ENCODE measurements around the gene DIAPH1.

GRCh38 chr5:141511771-141512325, 107.0 kb downstream of the DIAPH1 start:
- TF ChIP-seq REST (IDR thresholded peaks at IDR 0.05), result no peak
- TF ChIP-seq RAD21 (IDR thresholded peaks at IDR 0.05), result no peak
- TF ChIP-seq CTCF (IDR thresholded peaks at IDR 0.05; ENCODE audit: low read depth, low read length, missing input control), result no peak
- TF ChIP-seq TAF1 (conservative IDR thresholded peaks at IDR 0.05), result no peak
- no peak for TF ChIP-seq MAX (IDR thresholded peaks at IDR 0.05)
- TF ChIP-seq ATF3 (IDR thresholded peaks at IDR 0.05), result no peak
- no peak for TF ChIP-seq YY1 (IDR thresholded peaks at IDR 0.05)
- TF ChIP-seq JUND (IDR thresholded peaks at IDR 0.05), result no peak
- TF ChIP-seq SP1 (IDR thresholded peaks at IDR 0.05), result no peak
- no peak for TF ChIP-seq RXRA (IDR thresholded peaks at IDR 0.05)
- TF ChIP-seq GABPA (IDR thresholded peaks at IDR 0.05 in 1 of 2, conservative IDR thresholded peaks at IDR 0.05 in 1 of 2), result no peak

All from liver (tissue), 3 donors.